Measurements from ENCODE around the gene CTCF.

Gene CTCF

GRCh38 chr16:67648088-67648763, 85.9 kb downstream of the CTCF start:
- POLR2A ChIA-PET = no interaction called here
- TF ChIP-seq CTCF (IDR thresholded peaks at IDR 0.05; ENCODE audit: control extremely low read depth, extremely low read depth, low read depth, missing control alignments) = no peak
- DNase-seq (ENCODE audit: extremely low spot score) = no peak
- CTCF ChIA-PET = interaction anchor here (0.9 to 10.5 kb wide), 6 partner anchors 12 to 134 kb away, joined by 3 to 157 read pairs (median 46); partner anchors contain the start of genes ACD and PARD6A

GRCh38 chr16:67648764-67649407, 86.6 kb downstream of the CTCF start:
- TF ChIP-seq CTCF (IDR thresholded peaks at IDR 0.05; ENCODE audit: control extremely low read depth, extremely low read depth, low read depth, missing control alignments) = no peak
- DNase-seq (ENCODE audit: extremely low spot score) = no peak
- ChIA-PET CTCF (interaction anchor here (0.7 to 9.1 kb wide), 3 partner anchors 11 to 128 kb away, joined by 3 to 121 read pairs (median 89); partner anchors contain the start of genes ACD and PARD6A), POLR2A (no interaction called here)

- POLR2A ChIA-PET = no interaction called here
Measured at GRCh38 chr16:67649494-67649931, 87.2 kb downstream of the CTCF start.

GRCh38 chr16:67650023-67650422, 87.7 kb downstream of the CTCF start:
- CTCF ChIA-PET = interaction anchor here (1.1 to 3.2 kb wide), 2 partner anchors 11 to 128 kb away, joined by 3 to 17 read pairs; partner anchors contain the start of genes ACD and PARD6A
- no peak for DNase-seq (ENCODE audit: extremely low spot score)
- TF ChIP-seq CTCF (IDR thresholded peaks at IDR 0.05; ENCODE audit: control extremely low read depth, extremely low read depth, low read depth, missing control alignments) = no peak
- POLR2A ChIA-PET = no interaction called here

More at GRCh38 chr16:67649494-67649931, 87.2 kb downstream of the CTCF start:
- TF ChIP-seq CTCF (IDR thresholded peaks at IDR 0.05; ENCODE audit: control extremely low read depth, extremely low read depth, low read depth, missing control alignments) = no peak
- CTCF ChIA-PET = interaction anchor here (0.7 to 8.1 kb wide), 3 partner anchors 10 to 129 kb away, joined by 3 to 89 read pairs (median 3); partner anchors contain the start of genes ACD and PARD6A
- DNase-seq (ENCODE audit: extremely low spot score) = no peak

- no peak for TF ChIP-seq CTCF (IDR thresholded peaks at IDR 0.05; ENCODE audit: control extremely low read depth, extremely low read depth, low read depth, missing control alignments)
- DNase-seq (ENCODE audit: extremely low spot score) = no peak
- ChIA-PET CTCF (interaction anchor here (0.9 to 3.2 kb wide), 3 partner anchors 16 to 129 kb away, joined by 3 to 17 read pairs (median 14); partner anchors contain the start of genes C16orf86 and ENKD1), POLR2A (no interaction called here)
Measured at GRCh38 chr16:67651039-67651438, 88.7 kb downstream of the CTCF start.

- DNase-seq (ENCODE audit: extremely low spot score) = no peak
- ChIA-PET CTCF (interaction anchor here (0.9 to 3.2 kb wide), 6 partner anchors 9 to 171 kb away, joined by 3 to 17 read pairs (median 4); partner anchors contain the start of gene ATP6V0D1), POLR2A (no interaction called here)
- TF ChIP-seq CTCF (IDR thresholded peaks at IDR 0.05; ENCODE audit: control extremely low read depth, extremely low read depth, low read depth, missing control alignments) = no peak
Measured at GRCh38 chr16:67651847-67652246, 89.5 kb downstream of the CTCF start.
